ENCODE results near the gene PCSK2.

Gene PCSK2

GRCh38 chr20:17507032-17507431 lies 280.2 kb downstream of the PCSK2 start:
- H3K27me3 ChIP-seq (replicated peaks; ENCODE audit: control insufficient read depth, insufficient read depth, low read length), result no peaks in the 10 kb centered on the region
- DNase-seq (ENCODE audit: extremely low read depth, insufficient read length), result no peak
- H3K36me3 ChIP-seq (ENCODE audit: control insufficient read depth, insufficient read depth, low read length), result no peaks in the 10 kb centered on the region
- no peak overlapping the region for H3K4me3 ChIP-seq (replicated peaks; ENCODE audit: low read depth, low read length)
- no peak for TF ChIP-seq CTCF (IDR thresholded peaks at IDR 0.05; ENCODE audit: insufficient read depth, low read length, poor library complexity, severe bottlenecking)

GRCh38 chr20:17507531-17507930 lies 280.7 kb downstream of the PCSK2 start:
- no peaks in the 10 kb centered on the region for H3K36me3 ChIP-seq (ENCODE audit: control insufficient read depth, insufficient read depth, low read length)
- no peak overlapping the region for H3K4me3 ChIP-seq (replicated peaks; ENCODE audit: low read depth, low read length)
- no peak for DNase-seq (ENCODE audit: extremely low read depth, insufficient read length)
- no peaks in the 10 kb centered on the region for H3K27me3 ChIP-seq (replicated peaks; ENCODE audit: control insufficient read depth, insufficient read depth, low read length)
- TF ChIP-seq CTCF (IDR thresholded peaks at IDR 0.05; ENCODE audit: insufficient read depth, low read length, poor library complexity, severe bottlenecking), result no peak

- Histone ChIP-seq H3K36me3 (ENCODE audit: control insufficient read depth, insufficient read depth, low read length) (no peaks in the 10 kb centered on the region), H3K27me3 (replicated peaks; ENCODE audit: control insufficient read depth, insufficient read depth, low read length) (no peaks in the 10 kb centered on the region), H3K4me3 (replicated peaks; ENCODE audit: low read depth, low read length) (no peak overlapping the region)
- DNase-seq (ENCODE audit: extremely low read depth, insufficient read length), result no peak
- no peak for TF ChIP-seq CTCF (IDR thresholded peaks at IDR 0.05; ENCODE audit: insufficient read depth, low read length, poor library complexity, severe bottlenecking)
Measured at GRCh38 chr20:17508756-17509155, 281.9 kb downstream of the PCSK2 start.

- Histone ChIP-seq H3K27me3 (replicated peaks; ENCODE audit: control insufficient read depth, insufficient read depth, low read length) (no peaks in the 10 kb centered on the region; the same call in 1 of the 2 replicates), H3K4me3 (replicated peaks; ENCODE audit: low read depth, low read length) (no peak overlapping the region), H3K36me3 (ENCODE audit: control insufficient read depth, insufficient read depth, low read length) (no peaks in the 10 kb centered on the region)
- DNase-seq (ENCODE audit: extremely low read depth, insufficient read length), result no peak
- TF ChIP-seq CTCF (IDR thresholded peaks at IDR 0.05; ENCODE audit: insufficient read depth, low read length, poor library complexity, severe bottlenecking), result no peak
Measured at GRCh38 chr20:17510548-17510947, 283.7 kb downstream of the PCSK2 start.

GRCh38 chr20:17511401-17511800 lies 284.6 kb downstream of the PCSK2 start:
- no peak overlapping the region for H3K4me3 ChIP-seq (replicated peaks; ENCODE audit: low read depth, low read length)
- DNase-seq (ENCODE audit: extremely low read depth, insufficient read length), result no peak
- H3K36me3 ChIP-seq (ENCODE audit: control insufficient read depth, insufficient read depth, low read length), result no peaks in the 10 kb centered on the region
- H3K27me3 ChIP-seq (replicated peaks; ENCODE audit: control insufficient read depth, insufficient read depth, low read length), result no peaks in the 10 kb centered on the region; the same call in none of the 2 replicates
- no peak for TF ChIP-seq CTCF (IDR thresholded peaks at IDR 0.05; ENCODE audit: insufficient read depth, low read length, poor library complexity, severe bottlenecking)

GRCh38 chr20:17513939-17514338 lies 287.1 kb downstream of the PCSK2 start:
- Histone ChIP-seq H3K4me3 (replicated peaks; ENCODE audit: low read depth, low read length) (no peak overlapping the region), H3K36me3 (ENCODE audit: control insufficient read depth, insufficient read depth, low read length) (no peaks in the 10 kb centered on the region), H3K27me3 (replicated peaks; ENCODE audit: control insufficient read depth, insufficient read depth, low read length) (no peaks in the 10 kb centered on the region; the same call in none of the 2 replicates)
- no peak for DNase-seq (ENCODE audit: extremely low read depth, insufficient read length)
- no peak for TF ChIP-seq CTCF (IDR thresholded peaks at IDR 0.05; ENCODE audit: insufficient read depth, low read length, poor library complexity, severe bottlenecking)
